ENCODE results near the gene TRIO.
A peak's percentile ranks its signal among the peaks of the same experiment; 100 is the strongest.

The TRIO gene

GRCh38 chr5:14243766-14244165 is 100.6 kb downstream of the TRIO start:
- no peak for ATAC-seq
- TF ChIP-seq ESRRG (CRISPR knock-in tag; IDR thresholded peaks at IDR 0.05) (no peak), ZNF70 (CRISPR knock-in tag; IDR thresholded peaks at IDR 0.05) (no peak), ZFP30 (CRISPR knock-in tag; IDR thresholded peaks at IDR 0.05) (no peak), ZNF565 (CRISPR knock-in tag; conservative IDR thresholded peaks at IDR 0.05; ENCODE audit: low read depth) (no peak), CREB5 (CRISPR knock-in tag; IDR thresholded peaks at IDR 0.05; ENCODE audit: low read depth) (no peak), ZNF8 (CRISPR knock-in tag; IDR thresholded peaks at IDR 0.05) (no peak), BACH2 (CRISPR knock-in tag; IDR thresholded peaks at IDR 0.05; ENCODE audit: borderline replicate concordance) (no peak), TCF4 (CRISPR knock-in tag; IDR thresholded peaks at IDR 0.05; ENCODE audit: borderline replicate concordance) (no peak)

GRCh38 chr5:14244721-14245120 is 101.6 kb downstream of the TRIO start:
- TF ChIP-seq GLIS3 (CRISPR knock-in tag; IDR thresholded peaks at IDR 0.05): no peak
- ATAC-seq: peak; percentile 12

GRCh38 chr5:14245132-14245925 is 102.2 kb downstream of the TRIO start:
- ATAC-seq: peak; percentile 68
- no peak for TF ChIP-seq PATZ1 (CRISPR knock-in tag; IDR thresholded peaks at IDR 0.05; ENCODE audit: borderline replicate concordance)
- TF ChIP-seq SNAI2 (CRISPR knock-in tag; IDR thresholded peaks at IDR 0.05): no peak

GRCh38 chr5:14246350-14247053 is 103.4 kb downstream of the TRIO start:
- no peak for ATAC-seq
- TF ChIP-seq ZC3H10 (CRISPR knock-in tag; IDR thresholded peaks at IDR 0.05) (no peak), SNAI2 (CRISPR knock-in tag; IDR thresholded peaks at IDR 0.05) (no peak), GLIS3 (CRISPR knock-in tag; IDR thresholded peaks at IDR 0.05) (no peak), TSHZ2 (CRISPR knock-in tag; IDR thresholded peaks at IDR 0.05) (no peak), CREB5 (CRISPR knock-in tag; IDR thresholded peaks at IDR 0.05; ENCODE audit: low read depth) (no peak), PATZ1 (CRISPR knock-in tag; IDR thresholded peaks at IDR 0.05; ENCODE audit: borderline replicate concordance) (no peak), BACH2 (CRISPR knock-in tag; IDR thresholded peaks at IDR 0.05; ENCODE audit: borderline replicate concordance) (no peak), CSRNP3 (CRISPR knock-in tag; IDR thresholded peaks at IDR 0.05) (no peak), ZNF70 (CRISPR knock-in tag; IDR thresholded peaks at IDR 0.05) (no peak), ESRRG (CRISPR knock-in tag; IDR thresholded peaks at IDR 0.05) (no peak), ZNF8 (CRISPR knock-in tag; IDR thresholded peaks at IDR 0.05) (no peak)
